ENCODE data around the gene RBM28. TPM values are rescaled to one million over a fixed set of nuclear protein-coding genes. Genes with fewer than 3 reads are reported as not detected.

Gene RBM28
- total and polyA plus RNA-seq, 10 of the 15 experiments (the other 5 are each of a cell fraction or from before 2014, with no cell fraction given): 14.3 to 50.4 (median 32.8) TPM

- ChIA-PET POLR2A (no interaction called here), RAD21 (ENCODE audit: unreplicated experiment) (no interaction called here), SMC1A (ENCODE audit: uncharacterized antibody, unreplicated experiment) (interaction anchor here (0.6 kb wide), 1 partner anchor 44 kb away, joined by 4 read pairs; no protein-coding TSS in a partner anchor), CTCF (no interaction called here)
- Histone ChIP-seq H3K36me3 (ENCODE audit: control insufficient read depth in 2 of 2, insufficient read depth in 2 of 2, low read length in 1 of 2) (no peaks in the 10 kb centered on the region), H3K9me3 (replicated peaks; ENCODE audit: control insufficient read depth, insufficient read depth, low read length) (no peaks in the 10 kb centered on the region), H3K4me1 (ENCODE audit: control insufficient read depth, insufficient read depth, low read length) (no peaks in the 10 kb centered on the region), H3K4me2 (ENCODE audit: control insufficient read depth, insufficient read depth) (no peak overlapping the region), H3K9ac (ENCODE audit: control insufficient read depth, insufficient read depth, low read length) (no peak overlapping the region), H3K27ac (ENCODE audit: control insufficient read depth, insufficient read depth) (no peak overlapping the region), H3K79me2 (ENCODE audit: control insufficient read depth, insufficient read depth, low read length) (no peaks in the 10 kb centered on the region), H3K4me3 (no peak overlapping the region), H3K27me3 (replicated peaks in 1 of 2; ENCODE audit: control insufficient read depth in 2 of 2, insufficient read depth in 2 of 2, low read length in 1 of 2) (peaks cover 0 to 2% of the 10 kb centered on the region in 2 experiments; a peak in 2 of 4 replicates), H4K20me1 (ENCODE audit: control insufficient read depth, insufficient read depth) (no peaks in the 10 kb centered on the region), H2AFZ (ENCODE audit: control insufficient read depth, low read depth, low read length) (no peak overlapping the region)
- FAIRE-seq: no peak
- intact Hi-C loops (cut with micrococcal nuclease; ENCODE audit: unreplicated experiment) (no loop called here), in situ Hi-C loops (cut with MboI) (no loop called here)
- no peak for TF ChIP-seq E2F4 (IDR thresholded peaks at IDR 0.05; ENCODE audit: low read depth, low read length)
- TF ChIP-seq HDAC6 (IDR thresholded peaks at IDR 0.05; ENCODE audit: unreplicated experiment): no peak
- TF ChIP-seq MEF2A (IDR thresholded peaks at IDR 0.05; ENCODE audit: insufficient read depth, low read depth, low read length): no peak
- no peak for TF ChIP-seq CHD2 (IDR thresholded peaks at IDR 0.05; ENCODE audit: borderline replicate concordance, low read depth, low read length)
- TF ChIP-seq TCF3 (IDR thresholded peaks at IDR 0.05; ENCODE audit: borderline replicate concordance, insufficient read depth, low read depth, low read length): no peak
- TF ChIP-seq KAT2A (conservative IDR thresholded peaks at IDR 0.05; ENCODE audit: control insufficient read depth, low read depth, low read length): no peak
- no peak for TF ChIP-seq CHD4 (IDR thresholded peaks at IDR 0.05)
- TF ChIP-seq IKZF1 (conservative IDR thresholded peaks at IDR 0.05): no peak
- TF ChIP-seq EED (IDR thresholded peaks at IDR 0.05; ENCODE audit: low read depth): no peak
- TF ChIP-seq REST (IDR thresholded peaks at IDR 0.05; ENCODE audit: low read depth, low read length): no peak
- no peak for TF ChIP-seq POLR2AphosphoS2 (IDR thresholded peaks at IDR 0.05; ENCODE audit: low read depth, low read length)
- TF ChIP-seq RBBP5 (conservative IDR thresholded peaks at IDR 0.05): no peak
- TF ChIP-seq PKNOX1 (IDR thresholded peaks at IDR 0.05): no peak
- no peak for TF ChIP-seq PAX8 (IDR thresholded peaks at IDR 0.05)
- no peak for TF ChIP-seq JUNB (IDR thresholded peaks at IDR 0.05)
- TF ChIP-seq ZNF207 (IDR thresholded peaks at IDR 0.05; ENCODE audit: borderline replicate concordance): no peak
- TF ChIP-seq SPI1 (IDR thresholded peaks at IDR 0.05; ENCODE audit: borderline replicate concordance, insufficient read depth, low read depth, low read length): no peak
- no TSS peak for BruUV-seq (replicated peaks)
- no peak for DNase-seq (ENCODE audit: low read depth, low spot score)
- WGBS (ENCODE audit: insufficient coverage, insufficient replicate concordance, low lambda C conversion rate, missing lambda C conversion rate): 47% methylated on average over 16 of the region's 16 CpGs
- no peak for ATAC-seq
Measured at GRCh38 chr7:128266883-128267594, 76.7 kb downstream of the RBM28 start.
